DMS153 treated with DMSO at 0.1 percent for 48 hours (cell line): ENCODE data around the gene ARPC1B.
"Not testable (repeated sequence)": the region's sequence is repeated elsewhere in the genome, so short reads cannot be mapped to it uniquely, and the experiment has no call there.

Source experiments
- DNase-seq: peaks from one replicate; lab custom pipeline; 2025; ENCODE audit not compliant: unreplicated experiment; lab: John Stamatoyannopoulos, UW

ARPC1B gene

GRCh38 chr7:99374111-99375064, at the start of gene ARPC1B:
Gene ARPC1B, plus strand, starts transcription at chr7:99374730. Its CDS starts 10,985 bp downstream, at chr7:99385715.
- DNase-seq = peak; percentile 22

DNA sequence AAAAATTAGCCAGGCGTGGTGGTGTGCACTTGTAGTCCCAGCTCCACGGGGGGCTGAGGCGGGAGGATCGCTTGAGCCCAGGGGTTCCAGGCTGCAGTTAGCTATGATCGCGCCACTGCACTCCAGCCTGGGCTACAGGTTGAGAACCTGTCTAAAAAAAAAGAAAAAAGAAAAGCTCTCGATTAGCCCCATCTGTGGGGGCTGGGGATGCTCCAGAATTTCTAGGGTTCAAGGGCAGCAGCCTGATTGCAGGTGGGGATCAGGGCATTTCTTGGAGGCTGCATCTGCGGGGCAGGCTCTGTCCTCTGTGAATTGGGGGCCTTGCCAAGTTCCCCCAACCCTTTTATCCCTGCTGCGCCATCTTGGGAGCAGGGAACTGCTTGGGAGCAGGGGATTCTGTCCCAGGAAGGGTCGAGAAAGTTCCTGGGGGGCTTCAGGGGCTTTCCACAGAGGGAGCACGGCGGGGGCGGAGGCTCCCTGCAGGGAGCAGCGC, 49.5 kb upstream of the ARPC1B start:
- DNase-seq = no peak

DNA sequence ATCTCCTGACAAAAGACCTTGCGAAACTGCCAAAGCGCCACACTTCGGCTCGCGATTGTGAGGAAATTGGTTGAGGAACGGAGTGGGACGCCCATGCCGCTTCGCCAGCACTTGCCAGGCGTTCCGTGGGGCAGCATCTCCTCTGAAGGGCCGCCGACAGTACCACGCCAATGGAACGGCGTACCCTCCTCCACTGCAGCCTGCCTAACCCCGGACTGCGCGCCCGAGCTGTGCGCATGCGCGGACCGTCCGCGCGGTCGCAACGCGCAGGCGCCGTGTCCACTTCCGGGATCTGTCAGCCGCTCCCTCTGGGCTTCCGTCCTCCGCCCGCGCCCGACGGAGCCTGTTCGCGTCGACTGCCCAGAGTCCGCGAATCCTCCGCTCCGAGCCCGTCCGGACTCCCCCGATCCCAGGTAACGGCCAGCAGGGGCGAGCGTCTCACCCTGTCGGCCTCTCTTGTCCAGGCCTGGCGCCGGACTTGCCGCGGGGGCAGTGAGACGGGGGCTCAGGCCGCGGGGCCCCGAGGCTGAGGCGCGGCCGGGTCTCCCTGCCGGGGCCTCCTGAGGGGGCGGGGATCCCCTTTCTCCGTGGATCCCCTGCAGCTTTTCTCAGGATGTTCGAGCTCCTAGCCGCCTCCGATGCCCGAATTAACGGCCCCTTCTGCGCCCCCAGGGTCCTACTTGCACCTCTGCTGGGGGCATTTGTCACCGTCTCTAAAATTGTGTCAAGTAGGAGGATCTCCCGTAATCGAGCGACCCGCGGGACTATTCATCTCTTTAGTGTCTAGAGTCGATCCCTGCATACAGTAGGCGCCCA, 48.7 kb upstream of the ARPC1B start, which contains the start of gene ARPC1A:
ARPC1A (plus strand) TSS at position 307 of the 816 bp plus-strand sequence. CDS start 7,456 bp downstream, outside the sequence.
- DNase-seq = peak; percentile 80

DNA sequence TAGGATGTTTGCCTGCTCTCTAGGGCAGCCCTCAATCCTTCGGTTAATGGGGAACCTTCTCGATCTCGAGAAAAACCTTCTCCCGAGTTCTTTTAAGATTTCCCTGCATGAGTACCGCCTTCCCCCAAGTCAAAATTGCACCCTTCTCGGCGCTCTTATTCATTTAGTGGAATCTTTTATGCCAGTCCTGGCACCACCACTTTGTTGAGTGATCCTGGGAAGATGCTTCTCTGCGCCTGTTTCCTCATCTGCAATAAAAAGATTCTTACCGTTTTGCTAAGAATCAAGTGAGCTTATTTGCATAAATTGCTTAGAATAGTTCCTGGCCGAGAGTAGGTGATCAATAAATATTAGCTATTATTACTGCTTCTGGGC, 48.1 kb upstream of the ARPC1B start:
- DNase-seq = no peak

DNA sequence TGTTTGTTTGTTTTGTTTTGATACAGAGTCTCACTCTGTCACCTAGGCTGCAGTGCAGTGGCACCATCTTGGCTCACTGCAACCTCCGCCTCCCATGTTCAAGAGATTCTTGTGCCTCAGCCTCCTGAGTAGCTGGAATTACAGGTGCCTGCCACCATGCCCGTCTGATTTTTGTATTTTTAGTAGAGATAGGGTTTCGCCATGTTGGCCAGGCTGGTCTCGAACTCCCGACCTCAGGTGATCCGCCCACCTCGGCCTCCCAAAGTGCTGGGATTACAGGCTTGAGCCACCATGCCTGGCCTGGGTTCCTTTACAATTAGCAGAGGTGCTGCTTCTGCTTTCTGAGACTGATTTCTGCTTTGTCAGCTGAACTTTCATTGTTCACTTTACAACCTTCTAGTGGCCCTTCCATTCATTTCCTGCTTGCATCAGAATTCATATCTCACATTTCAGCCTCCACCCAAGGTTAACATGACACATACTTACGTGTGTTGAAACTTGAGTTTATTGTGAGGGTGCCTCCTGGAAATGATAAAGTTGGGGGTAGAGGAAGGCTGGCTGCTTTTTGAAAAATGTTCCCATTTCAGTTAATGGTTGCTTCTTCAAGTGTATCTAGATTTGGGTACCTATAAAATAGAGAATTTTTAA, 44.1 kb upstream of the ARPC1B start:
- peak; percentile 40 for DNase-seq

DNA sequence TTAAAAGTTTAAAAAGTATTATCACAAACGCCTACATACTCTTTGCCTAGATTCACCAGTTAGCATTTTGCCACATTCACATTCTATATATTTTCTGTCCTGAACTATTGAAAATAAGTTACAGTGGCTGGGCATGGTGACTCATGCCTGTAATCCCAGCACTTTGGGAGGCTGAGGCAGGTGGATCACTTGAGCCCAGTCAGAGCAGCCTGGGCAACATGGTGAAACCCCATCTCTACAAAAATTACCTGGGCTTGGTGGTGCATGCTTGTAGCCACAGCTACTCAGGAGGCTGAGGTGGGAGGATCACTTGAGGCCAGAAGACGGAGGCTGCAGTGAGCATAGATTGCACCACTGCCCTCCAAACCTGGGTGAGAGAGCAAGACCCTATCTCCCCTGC, 43.5 kb upstream of the ARPC1B start:
- DNase-seq = no peak

GRCh38 chr7:99339595-99339994, 34.9 kb upstream of the ARPC1B start:
- DNase-seq = no peak

DNA sequence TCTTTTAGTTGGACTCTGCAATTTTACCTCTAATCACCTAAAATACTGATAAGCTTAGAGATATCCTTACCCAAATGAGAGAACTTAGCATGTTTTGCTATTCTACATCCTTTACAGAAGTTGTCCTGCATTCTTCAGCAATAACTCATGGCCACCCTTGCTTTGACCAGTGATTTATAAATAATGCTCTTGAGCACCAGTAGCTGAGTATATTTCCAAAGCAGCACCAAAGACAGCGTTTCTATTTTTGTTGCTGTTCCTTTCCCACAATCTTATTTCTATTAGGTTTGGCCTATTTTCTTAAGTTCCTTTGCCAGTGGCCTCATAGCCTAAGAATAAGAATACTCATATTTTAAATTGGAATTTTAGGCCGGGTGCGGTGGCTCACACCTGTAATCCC, 33.9 kb upstream of the ARPC1B start:
- no peak for DNase-seq

DNA sequence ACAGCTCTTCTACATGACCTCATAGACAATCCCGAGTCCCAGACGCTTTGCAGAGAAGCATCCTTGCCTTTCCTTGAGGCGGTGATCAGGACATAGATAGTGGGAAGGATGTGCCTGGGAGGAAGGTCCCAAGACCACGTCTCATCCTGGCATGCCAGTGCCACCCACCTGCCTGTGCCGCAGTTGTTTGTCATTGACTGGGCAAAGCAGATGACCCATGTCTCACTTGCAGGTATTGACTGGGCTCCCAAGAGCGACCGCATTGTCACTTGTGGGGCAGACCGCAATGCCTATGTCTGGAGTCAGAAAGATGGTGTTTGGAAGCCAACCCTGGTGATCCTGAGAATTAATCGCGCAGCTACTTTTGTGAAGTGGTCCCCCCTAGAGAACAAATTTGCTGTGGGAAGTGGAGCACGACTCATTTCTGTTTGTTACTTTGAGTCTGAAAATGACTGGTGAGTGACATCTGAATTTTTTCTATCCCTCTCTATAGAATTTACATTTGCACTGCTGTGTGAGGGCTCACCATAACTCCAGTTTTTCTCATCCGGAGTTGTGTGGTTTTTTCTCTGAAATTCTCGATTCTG, 30.4 kb upstream of the ARPC1B start:
- no peak for DNase-seq

- DNase-seq = not testable (repeated sequence)
Measured at GRCh38 chr7:99350641-99351040, 23.9 kb upstream of the ARPC1B start.

- no peak for DNase-seq
Measured at GRCh38 chr7:99352247-99352646, 22.3 kb upstream of the ARPC1B start.

- no peak for DNase-seq
Measured at GRCh38 chr7:99355098-99355497, 19.4 kb upstream of the ARPC1B start.

GRCh38 chr7:99357701-99358490, 16.6 kb upstream of the ARPC1B start:
- no peak for DNase-seq

- not testable (repeated sequence) for DNase-seq
Measured at GRCh38 chr7:99358521-99358920, 16.0 kb upstream of the ARPC1B start.

GRCh38 chr7:99359465-99360154, 14.9 kb upstream of the ARPC1B start:
- DNase-seq = no peak

GRCh38 chr7:99362801-99363200, 11.7 kb upstream of the ARPC1B start:
- no peak for DNase-seq

DNA sequence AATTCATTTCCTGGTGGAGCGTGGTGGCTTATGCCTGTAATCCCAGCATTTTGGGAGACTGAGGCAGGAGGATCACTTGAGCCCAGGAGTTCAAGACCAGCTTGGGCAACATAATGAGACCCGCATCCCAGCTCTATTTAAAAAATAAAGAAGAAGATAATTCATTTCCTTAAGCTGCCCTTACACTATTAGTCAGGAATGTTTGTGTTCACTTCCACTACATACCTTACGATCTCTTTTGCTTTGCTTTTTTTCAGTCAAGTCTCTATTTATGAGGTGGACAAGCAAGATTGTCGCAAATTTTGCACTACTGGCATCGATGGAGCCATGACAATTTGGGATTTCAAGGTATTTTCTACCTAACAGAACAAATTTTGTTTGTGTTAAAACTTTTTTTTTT, 11.2 kb upstream of the ARPC1B start:
- no peak for DNase-seq

GRCh38 chr7:99365318-99366141, 9.0 kb upstream of the ARPC1B start:
- no peak for DNase-seq
